ENCODE data around the gene SUN1.
A peak's percentile ranks its signal among the peaks of the same experiment; 100 is the strongest.
"Not testable (repeated sequence)": the region's sequence is repeated elsewhere in the genome, so short reads cannot be mapped to it uniquely, and the experiment has no call there.

Gene SUN1

DNA sequence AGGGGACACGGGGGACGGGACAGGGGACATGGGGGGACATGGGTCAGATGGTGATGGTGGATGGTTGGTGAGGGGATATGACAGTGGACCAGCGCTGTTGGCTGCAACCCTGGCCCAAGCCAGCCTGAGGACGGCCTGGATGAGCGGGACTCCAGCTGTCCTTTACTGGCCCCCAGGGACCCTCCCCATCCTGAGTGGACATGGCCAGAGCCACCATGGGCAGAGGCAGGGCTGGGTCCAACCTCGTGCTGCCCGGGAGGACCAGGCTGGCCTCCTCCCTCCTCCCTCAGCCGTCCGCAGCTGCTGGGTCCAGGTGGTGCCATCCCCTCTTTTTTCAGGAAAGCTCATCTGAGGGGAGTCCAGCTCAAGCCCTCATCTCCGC is 74.5 kb downstream of the SUN1 start:
- DNase-seq (ENCODE audit: extremely low read depth, insufficient read length): peak; percentile 63
- Histone ChIP-seq H3K27me3 (replicated peaks; ENCODE audit: control insufficient read depth, insufficient read depth, low read length) (no peaks in the 10 kb centered on the region), H3K4me3 (replicated peaks; ENCODE audit: low read depth, low read length) (no peak overlapping the region), H3K36me3 (ENCODE audit: control insufficient read depth, insufficient read depth, low read length) (peaks cover 1% of the 10 kb centered on the region)
- TF ChIP-seq, protein P1, sequence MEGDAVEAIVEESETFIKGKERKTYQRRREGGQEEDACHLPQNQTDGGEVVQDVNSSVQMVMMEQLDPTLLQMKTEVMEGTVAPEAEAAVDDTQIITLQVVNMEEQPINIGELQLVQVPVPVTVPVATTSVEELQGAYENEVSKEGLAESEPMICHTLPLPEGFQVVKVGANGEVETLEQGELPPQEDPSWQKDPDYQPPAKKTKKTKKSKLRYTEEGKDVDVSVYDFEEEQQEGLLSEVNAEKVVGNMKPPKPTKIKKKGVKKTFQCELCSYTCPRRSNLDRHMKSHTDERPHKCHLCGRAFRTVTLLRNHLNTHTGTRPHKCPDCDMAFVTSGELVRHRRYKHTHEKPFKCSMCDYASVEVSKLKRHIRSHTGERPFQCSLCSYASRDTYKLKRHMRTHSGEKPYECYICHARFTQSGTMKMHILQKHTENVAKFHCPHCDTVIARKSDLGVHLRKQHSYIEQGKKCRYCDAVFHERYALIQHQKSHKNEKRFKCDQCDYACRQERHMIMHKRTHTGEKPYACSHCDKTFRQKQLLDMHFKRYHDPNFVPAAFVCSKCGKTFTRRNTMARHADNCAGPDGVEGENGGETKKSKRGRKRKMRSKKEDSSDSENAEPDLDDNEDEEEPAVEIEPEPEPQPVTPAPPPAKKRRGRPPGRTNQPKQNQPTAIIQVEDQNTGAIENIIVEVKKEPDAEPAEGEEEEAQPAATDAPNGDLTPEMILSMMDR (IDR thresholded peaks at IDR 0.05; ENCODE audit: insufficient read depth, low read length, poor library complexity, severe bottlenecking): no peak

DNA sequence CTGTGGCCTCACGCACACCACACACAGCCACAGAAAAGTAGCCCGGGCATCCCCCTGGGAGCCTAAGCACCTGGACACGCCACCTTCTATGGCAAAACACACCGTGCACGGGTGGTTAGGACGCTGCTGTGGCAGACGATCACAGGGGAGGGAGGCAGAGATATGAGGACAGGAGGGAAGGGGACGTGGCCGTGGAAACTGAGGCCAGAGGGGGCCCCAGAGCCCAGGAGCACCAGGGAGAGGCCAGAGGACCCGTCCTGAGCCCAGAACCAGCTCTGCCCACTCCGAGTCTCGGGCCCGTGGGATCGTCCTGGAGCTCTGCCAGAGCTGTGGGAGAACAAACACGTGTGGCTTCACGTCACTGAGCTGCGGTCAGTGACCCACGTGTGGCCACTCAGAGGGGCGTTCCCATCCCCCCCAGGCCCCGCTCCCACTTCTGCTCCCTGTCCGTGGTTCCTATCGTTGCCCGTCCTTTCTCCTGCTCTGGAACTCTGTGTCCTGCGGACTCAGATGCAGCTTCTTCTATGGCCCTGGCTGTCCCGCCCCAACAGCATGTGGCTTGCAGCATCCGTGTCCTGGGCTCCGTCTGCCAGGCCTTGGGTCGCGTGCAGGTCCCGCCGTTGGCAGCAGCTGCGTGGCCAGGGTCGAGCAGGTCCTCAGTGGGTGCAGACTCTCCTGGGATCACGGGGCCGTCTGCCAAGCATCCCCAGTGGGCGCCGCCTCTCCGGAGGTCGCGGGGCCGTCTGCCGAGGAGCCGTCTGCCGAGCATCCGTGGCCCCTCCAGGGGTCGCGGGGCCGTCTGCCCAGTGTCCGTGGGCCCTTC is 75.1 kb downstream of the SUN1 start:
- TF ChIP-seq, protein P1 (IDR thresholded peaks at IDR 0.05; ENCODE audit: insufficient read depth, low read length, poor library complexity, severe bottlenecking): no peak
- Histone ChIP-seq H3K27me3 (replicated peaks; ENCODE audit: control insufficient read depth, insufficient read depth, low read length) (no peaks in the 10 kb centered on the region), H3K36me3 (ENCODE audit: control insufficient read depth, insufficient read depth, low read length) (peaks cover 1% of the 10 kb centered on the region), H3K4me3 (replicated peaks; ENCODE audit: low read depth, low read length) (no peak overlapping the region)
- DNase-seq (ENCODE audit: extremely low read depth, insufficient read length): peak; percentile 52

DNA sequence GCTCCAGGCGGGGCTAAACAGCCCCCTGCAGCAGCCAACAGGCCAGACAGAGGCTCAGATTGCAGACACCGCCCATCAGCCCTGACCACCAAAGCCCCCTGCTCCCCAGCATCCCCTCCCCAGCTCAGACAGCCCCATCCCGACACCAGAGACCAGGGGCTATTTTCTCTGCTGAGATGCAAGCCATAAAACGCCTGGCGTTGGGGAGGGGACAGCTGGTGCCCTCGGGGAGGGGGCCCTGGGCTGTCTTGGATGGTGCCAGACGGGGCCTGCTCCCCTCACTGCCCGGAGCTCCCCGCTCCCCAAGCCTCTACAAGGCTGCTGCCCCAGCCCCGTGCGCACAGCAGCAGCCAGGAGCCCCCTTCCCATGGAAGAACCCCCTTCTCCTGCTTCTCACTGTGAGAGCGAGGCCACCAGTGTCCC is 75.9 kb downstream of the SUN1 start:
- Histone ChIP-seq H3K4me3 (replicated peaks; ENCODE audit: low read depth, low read length) (no peak overlapping the region), H3K27me3 (replicated peaks; ENCODE audit: control insufficient read depth, insufficient read depth, low read length) (no peaks in the 10 kb centered on the region), H3K36me3 (ENCODE audit: control insufficient read depth, insufficient read depth, low read length) (peaks cover 1% of the 10 kb centered on the region)
- DNase-seq (ENCODE audit: extremely low read depth, insufficient read length): no peak
- TF ChIP-seq, protein P1 (IDR thresholded peaks at IDR 0.05; ENCODE audit: insufficient read depth, low read length, poor library complexity, severe bottlenecking): no peak

DNA sequence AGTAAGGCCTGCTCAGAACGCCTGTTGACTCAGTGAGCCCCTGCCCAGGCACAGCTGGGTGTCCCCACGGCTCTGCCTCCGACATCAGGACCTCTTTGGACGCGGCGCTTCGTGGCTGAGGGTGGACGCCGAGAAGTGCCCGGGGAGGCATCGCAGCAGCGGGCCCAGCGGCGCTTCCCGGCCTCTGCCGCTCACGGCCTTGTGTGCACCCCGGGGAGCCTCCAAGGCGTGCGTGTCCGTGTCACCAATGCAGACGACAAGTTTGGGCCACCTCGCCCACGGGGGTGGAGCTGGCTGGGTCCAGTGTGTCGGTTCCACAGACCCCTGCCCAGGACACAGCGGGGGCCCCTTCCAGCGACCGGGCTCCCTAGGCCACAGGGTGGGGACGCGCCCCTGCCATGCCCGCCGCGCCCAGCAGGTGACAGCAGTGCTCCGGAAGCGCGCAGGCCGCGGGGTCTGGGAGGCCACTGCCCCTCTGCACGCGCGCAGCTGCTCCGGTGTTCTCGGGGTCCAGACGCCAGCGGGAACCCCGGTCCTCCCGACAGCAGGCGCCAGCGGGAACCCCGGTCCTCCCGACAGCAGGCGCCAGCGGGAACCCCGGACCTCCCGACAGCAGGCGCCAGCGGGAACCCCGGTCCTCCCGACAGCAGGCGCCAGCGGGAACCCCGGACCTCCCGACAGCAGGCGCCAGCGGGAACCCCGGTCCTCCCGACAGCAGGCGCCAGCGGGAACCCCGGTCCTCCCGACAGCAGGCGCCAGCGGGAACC is 76.5 kb downstream of the SUN1 start:
- DNase-seq (ENCODE audit: extremely low read depth, insufficient read length): peak; percentile 79
- H3K36me3 ChIP-seq (ENCODE audit: control insufficient read depth, insufficient read depth, low read length); H3K27me3 ChIP-seq (replicated peaks; ENCODE audit: control insufficient read depth, insufficient read depth, low read length): not testable (repeated sequence)
- TF ChIP-seq, protein P1 (IDR thresholded peaks at IDR 0.05; ENCODE audit: insufficient read depth, low read length, poor library complexity, severe bottlenecking): peak; percentile 94
- H3K4me3 ChIP-seq (replicated peaks; ENCODE audit: low read depth, low read length): peak overlapping the region; percentile 35; the same call in 1 of the 2 replicates

DNA sequence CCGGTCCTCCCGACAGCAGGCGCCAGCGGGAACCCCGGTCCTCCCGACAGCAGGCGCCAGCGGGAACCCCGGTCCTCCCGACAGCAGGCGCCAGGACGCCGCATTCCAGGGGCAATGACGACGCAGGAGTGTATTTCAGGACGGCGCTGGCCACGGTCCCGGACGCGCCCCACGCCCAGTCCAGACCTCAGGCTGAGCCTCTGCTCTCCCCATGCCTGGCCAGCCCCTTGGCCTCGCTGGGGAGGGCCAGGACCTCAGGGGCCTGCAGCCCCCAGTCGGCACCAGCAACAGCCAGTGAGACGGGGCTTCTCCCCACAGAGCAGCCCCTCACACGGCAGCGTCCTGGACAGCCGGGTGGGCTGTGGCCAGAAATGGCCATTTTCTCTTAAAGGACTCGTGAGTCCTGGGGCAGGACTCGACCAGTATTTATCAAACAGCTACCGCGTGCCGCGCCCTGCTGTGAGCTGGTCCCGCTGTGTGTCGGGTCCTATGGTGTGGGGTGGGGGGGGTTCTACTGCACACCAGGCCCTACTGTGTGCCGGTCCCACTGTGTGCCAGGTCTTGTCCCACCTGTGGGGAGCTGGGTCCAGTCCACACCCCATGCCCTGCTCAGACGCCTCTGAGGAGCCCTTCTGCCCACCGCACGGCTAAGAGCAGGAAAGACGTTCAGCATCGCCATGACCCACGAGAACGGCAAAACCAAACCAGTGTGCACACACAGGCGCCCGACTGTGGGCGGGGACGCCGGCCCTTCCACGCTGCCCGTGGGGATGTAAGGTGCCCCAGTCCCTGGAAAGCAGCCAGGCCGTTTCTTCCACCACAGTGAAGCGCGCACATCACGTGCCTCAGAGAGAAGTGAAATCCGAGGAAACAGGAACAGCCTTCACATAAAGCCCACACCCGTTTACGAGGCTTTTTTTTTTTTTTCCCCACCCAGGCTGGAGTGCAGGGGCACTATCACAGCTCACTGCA is 77.4 kb downstream of the SUN1 start:
- H3K27me3 ChIP-seq (replicated peaks; ENCODE audit: control insufficient read depth, insufficient read depth, low read length): no peaks in the 10 kb centered on the region
- TF ChIP-seq, protein P1 (IDR thresholded peaks at IDR 0.05; ENCODE audit: insufficient read depth, low read length, poor library complexity, severe bottlenecking): no peak
- H3K4me3 ChIP-seq (replicated peaks; ENCODE audit: low read depth, low read length): peak overlapping the region; percentile 34
- peaks cover 1% of the 10 kb centered on the region for H3K36me3 ChIP-seq (ENCODE audit: control insufficient read depth, insufficient read depth, low read length)
- peak; percentile 58 for DNase-seq (ENCODE audit: extremely low read depth, insufficient read length)
